KMS-11 (cell line): ENCODE measurements around the gene SCGB2A2.

Experiments used
- H2AFZ ChIP-seq: fragments of 200-600 bp; sonication (generic); 2 replicates; pipeline ENCODE4 v1.6.1; 2016; ENCODE audit warnings: antibody characterized with exemption, mixed run types, low read depth
- H3K27ac ChIP-seq: fragments of 200-600 bp; sonication (generic); 2 replicates; pipeline ENCODE4 v1.6.1; 2016; ENCODE audit warnings: mild to moderate bottlenecking, mixed run types
- H3K27me3 ChIP-seq: fragments of 200-600 bp; sonication (generic); 2 replicates; pipeline ENCODE4 v1.6.1; 2017; ENCODE audit warnings: mild to moderate bottlenecking, low read depth, mixed run types, moderate library complexity; ENCODE audit not compliant: insufficient read depth
- H3K36me3 ChIP-seq: fragments of 200-600 bp; sonication (generic); 2 replicates; pipeline ENCODE4 v1.6.1; 2017; ENCODE audit warnings: mild to moderate bottlenecking, mixed run types; ENCODE audit not compliant: insufficient read depth
- H3K4me1 ChIP-seq: fragments of 200-600 bp; sonication (generic); 2 replicates; pipeline ENCODE4 v1.6.1; 2016; ENCODE audit warnings: mild to moderate bottlenecking, low read depth, mixed run types; ENCODE audit not compliant: poor library complexity, severe bottlenecking
- H3K4me2 ChIP-seq: fragments of 200-600 bp; sonication (generic); 2 replicates; pipeline ENCODE4 v1.7.0; 2016; ENCODE audit warnings: mild to moderate bottlenecking, mixed run types
- H3K4me3 ChIP-seq: fragments of 200-600 bp; sonication (generic); IDR thresholded peaks from 2 replicates; pipeline ENCODE4 v1.6.1; 2017; ENCODE audit warnings: low read depth, low read length, mixed read lengths; ENCODE audit not compliant: insufficient read depth
- H3K79me2 ChIP-seq: fragments of 200-600 bp; sonication (generic); 2 replicates; pipeline ENCODE4 v1.6.1; 2016; ENCODE audit warnings: low read depth, mixed run types; ENCODE audit not compliant: insufficient read depth
- H3K9ac ChIP-seq: fragments of 200-600 bp; sonication (generic); 2 replicates; pipeline ENCODE4 v1.6.1; 2016; ENCODE audit warnings: mild to moderate bottlenecking, mixed run types
- H4K20me1 ChIP-seq: fragments of 200-600 bp; sonication (generic); 2 replicates; pipeline ENCODE4 v1.6.1; 2016; ENCODE audit warnings: mild to moderate bottlenecking, mixed run types; ENCODE audit not compliant: insufficient read depth
- TF ChIP-seq, protein P1 (sequence below): fragments of 200-600 bp; sonication (generic); conservative IDR thresholded peaks from 2 replicates; pipeline ENCODE4 v1.6.1; 2017; ENCODE audit warnings: low read depth, mild to moderate bottlenecking, antibody characterized with exemption, low read length, moderate library complexity, mixed read lengths

Gene SCGB2A2

DNA sequence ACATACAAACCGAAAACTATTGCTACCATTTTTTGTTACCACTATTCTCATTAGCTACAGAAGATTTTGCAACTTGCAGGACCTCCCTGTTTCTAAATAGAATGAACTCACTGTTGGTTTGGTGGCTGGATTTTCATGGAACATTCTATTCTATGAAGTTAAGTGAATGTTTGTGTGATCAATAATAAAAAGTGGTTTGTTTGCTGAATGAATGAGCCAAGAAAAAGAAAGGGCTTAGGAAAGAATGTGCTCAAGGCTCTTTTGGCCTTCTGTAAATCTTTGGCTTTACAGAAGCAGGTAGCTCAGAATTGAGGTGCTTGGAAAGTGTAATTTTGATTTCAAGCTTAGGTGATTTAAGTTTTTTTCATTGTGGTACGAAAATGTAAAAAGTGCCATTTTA lies 33.8 kb upstream of the SCGB2A2 start:
- H2AFZ ChIP-seq = no peak overlapping the region
- no peak overlapping the region for H3K4me3 ChIP-seq
- no peaks in the 10 kb centered on the region for H3K79me2 ChIP-seq
- H4K20me1 ChIP-seq = no peaks in the 10 kb centered on the region
- TF ChIP-seq, protein P1, sequence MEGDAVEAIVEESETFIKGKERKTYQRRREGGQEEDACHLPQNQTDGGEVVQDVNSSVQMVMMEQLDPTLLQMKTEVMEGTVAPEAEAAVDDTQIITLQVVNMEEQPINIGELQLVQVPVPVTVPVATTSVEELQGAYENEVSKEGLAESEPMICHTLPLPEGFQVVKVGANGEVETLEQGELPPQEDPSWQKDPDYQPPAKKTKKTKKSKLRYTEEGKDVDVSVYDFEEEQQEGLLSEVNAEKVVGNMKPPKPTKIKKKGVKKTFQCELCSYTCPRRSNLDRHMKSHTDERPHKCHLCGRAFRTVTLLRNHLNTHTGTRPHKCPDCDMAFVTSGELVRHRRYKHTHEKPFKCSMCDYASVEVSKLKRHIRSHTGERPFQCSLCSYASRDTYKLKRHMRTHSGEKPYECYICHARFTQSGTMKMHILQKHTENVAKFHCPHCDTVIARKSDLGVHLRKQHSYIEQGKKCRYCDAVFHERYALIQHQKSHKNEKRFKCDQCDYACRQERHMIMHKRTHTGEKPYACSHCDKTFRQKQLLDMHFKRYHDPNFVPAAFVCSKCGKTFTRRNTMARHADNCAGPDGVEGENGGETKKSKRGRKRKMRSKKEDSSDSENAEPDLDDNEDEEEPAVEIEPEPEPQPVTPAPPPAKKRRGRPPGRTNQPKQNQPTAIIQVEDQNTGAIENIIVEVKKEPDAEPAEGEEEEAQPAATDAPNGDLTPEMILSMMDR = no peak
- H3K4me2 ChIP-seq = no peak overlapping the region
- H3K27me3 ChIP-seq = no peaks in the 10 kb centered on the region
- H3K36me3 ChIP-seq = no peaks in the 10 kb centered on the region
- H3K9ac ChIP-seq = no peak overlapping the region
- H3K27ac ChIP-seq = no peak overlapping the region
- H3K4me1 ChIP-seq = no peaks in the 10 kb centered on the region

DNA sequence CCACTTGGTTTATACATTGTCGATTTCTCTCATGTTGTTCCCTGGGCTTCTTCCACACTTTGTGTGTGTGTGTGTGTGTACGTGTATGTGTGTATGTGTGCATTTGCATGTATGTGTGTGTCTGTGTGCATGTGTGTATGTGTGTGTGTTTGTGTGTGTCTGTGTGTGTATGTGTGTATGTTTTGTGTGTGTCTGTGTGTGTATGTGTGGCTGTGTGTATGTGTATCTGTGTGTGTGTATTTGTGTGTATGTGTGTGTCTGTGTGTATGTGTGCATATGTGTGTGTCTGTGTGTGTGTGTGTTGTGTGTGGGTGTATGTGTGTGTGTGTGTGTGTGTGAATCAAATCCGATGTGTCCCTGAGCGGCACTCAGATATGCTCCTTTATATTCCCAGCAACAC lies 32.5 kb upstream of the SCGB2A2 start:
- no peaks in the 10 kb centered on the region for H3K27me3 ChIP-seq
- H3K36me3 ChIP-seq = no peaks in the 10 kb centered on the region
- H4K20me1 ChIP-seq = no peaks in the 10 kb centered on the region
- no peak overlapping the region for H3K4me2 ChIP-seq
- no peak overlapping the region for H3K27ac ChIP-seq
- no peak overlapping the region for H3K4me3 ChIP-seq
- no peak overlapping the region for H2AFZ ChIP-seq
- no peaks in the 10 kb centered on the region for H3K79me2 ChIP-seq
- no peak overlapping the region for H3K9ac ChIP-seq
- TF ChIP-seq, protein P1 = no peak
- no peaks in the 10 kb centered on the region for H3K4me1 ChIP-seq

DNA sequence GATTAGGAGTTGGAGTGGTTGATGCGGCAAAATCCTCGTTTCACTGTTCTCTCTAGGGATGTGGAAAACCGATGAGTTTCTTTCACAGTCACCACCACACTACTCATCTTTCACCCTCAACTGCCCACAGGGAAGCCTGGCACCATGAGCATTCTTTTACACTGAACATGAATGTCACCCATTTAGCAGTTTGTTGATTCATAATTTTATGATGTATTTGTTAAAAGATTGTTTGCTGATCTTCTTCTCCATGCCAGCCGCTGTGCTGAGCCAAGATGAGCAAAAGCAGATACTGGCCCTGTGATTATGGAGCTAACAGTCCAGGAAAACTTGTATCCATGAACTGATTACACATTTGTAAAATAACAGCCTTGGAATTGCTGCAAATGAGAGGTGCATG lies 31.8 kb upstream of the SCGB2A2 start:
- Histone ChIP-seq H3K4me1 (no peaks in the 10 kb centered on the region), H3K4me3 (no peak overlapping the region), H3K4me2 (no peak overlapping the region), H3K36me3 (no peaks in the 10 kb centered on the region), H4K20me1 (no peaks in the 10 kb centered on the region), H3K27me3 (no peaks in the 10 kb centered on the region), H3K9ac (no peak overlapping the region), H3K27ac (no peak overlapping the region), H2AFZ (no peak overlapping the region), H3K79me2 (no peaks in the 10 kb centered on the region)
- TF ChIP-seq, protein P1 = no peak

DNA sequence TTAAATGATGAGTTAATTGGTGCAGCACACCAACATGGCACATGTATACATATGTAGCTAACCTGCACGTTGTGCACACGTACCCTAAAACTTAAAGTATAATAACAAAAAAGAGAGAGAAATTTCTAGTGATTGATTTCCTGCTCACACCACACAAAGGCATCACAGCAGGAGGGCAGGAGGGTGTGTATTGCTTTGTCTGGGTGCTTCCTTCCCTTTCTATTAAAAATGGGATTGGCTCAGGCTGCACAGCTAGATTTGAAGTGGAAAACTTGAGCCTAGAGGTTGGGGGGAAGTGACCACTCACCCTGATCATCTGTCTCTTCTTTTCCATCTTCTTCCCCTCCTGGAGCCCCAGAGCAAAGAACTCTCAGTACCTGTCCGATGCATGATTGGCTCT lies 28.9 kb upstream of the SCGB2A2 start:
- TF ChIP-seq, protein P1 = no peak
- H2AFZ ChIP-seq = no peak overlapping the region
- H4K20me1 ChIP-seq = no peaks in the 10 kb centered on the region
- H3K27me3 ChIP-seq = no peaks in the 10 kb centered on the region
- no peak overlapping the region for H3K27ac ChIP-seq
- no peaks in the 10 kb centered on the region for H3K4me1 ChIP-seq
- H3K9ac ChIP-seq = no peak overlapping the region
- H3K4me2 ChIP-seq = no peak overlapping the region
- no peaks in the 10 kb centered on the region for H3K79me2 ChIP-seq
- H3K4me3 ChIP-seq = no peak overlapping the region
- H3K36me3 ChIP-seq = no peaks in the 10 kb centered on the region

DNA sequence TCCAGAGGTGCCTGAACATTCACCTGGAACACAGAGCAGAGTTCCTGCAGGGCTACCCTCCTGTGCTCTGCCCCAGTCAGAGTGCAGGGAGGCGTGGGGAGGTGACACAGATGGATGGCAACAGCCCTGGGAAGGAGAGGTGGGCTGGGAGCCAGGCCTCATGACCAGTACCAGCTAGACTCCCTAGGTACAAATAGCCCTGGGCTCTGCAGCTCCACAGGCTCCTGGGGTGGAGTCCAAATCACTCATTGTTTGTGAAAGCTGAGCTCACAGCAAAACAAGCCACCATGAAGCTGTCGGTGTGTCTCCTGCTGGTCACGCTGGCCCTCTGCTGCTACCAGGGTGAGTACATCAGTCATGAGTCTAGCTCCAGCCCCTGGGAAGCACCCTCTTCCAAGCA lies 27.9 kb upstream of the SCGB2A2 start, which contains the start of gene SCGB1D2:
TSS of gene SCGB1D2 (plus strand) at position 219 of the 400 bp plus-strand sequence. CDS start at position 288, 69 bp downstream.
- H3K4me1 ChIP-seq = no peaks in the 10 kb centered on the region
- H3K9ac ChIP-seq = no peak within 1 kb of the TSS
- no peak within 1 kb of the TSS for H3K27ac ChIP-seq
- TF ChIP-seq, protein P1 = no peak
- no peak within 1 kb of the TSS for H2AFZ ChIP-seq
- no peaks in the 10 kb centered on the region for H4K20me1 ChIP-seq
- no peak within 1 kb of the TSS for H3K4me3 ChIP-seq
- no peaks in the 10 kb centered on the region for H3K79me2 ChIP-seq
- no peak within 1 kb of the TSS for H3K4me2 ChIP-seq
- H3K36me3 ChIP-seq = no peaks in the 10 kb centered on the region
- H3K27me3 ChIP-seq = no peaks in the 10 kb centered on the region
